PFSK-1 (cell line): Measurements from ENCODE around the gene CCDC110.

ENCODE experiments used
- FOXP2 ChIP-seq: optimal IDR thresholded peaks from 2 replicates; pipeline ENCODE3; 2011; ENCODE audit warnings: borderline replicate concordance, control low read depth, inconsistent platforms; ENCODE audit not compliant: insufficient read depth; ENCODE audit errors: extremely low read length, extremely low read depth
- POLR2AphosphoS5 ChIP-seq: IDR thresholded peaks from 2 replicates; pipeline ENCODE4 v1.6.1; 2012; ENCODE audit warnings: low read depth, mild to moderate bottlenecking, control low read depth, low read length, moderate library complexity
- SIN3A ChIP-seq: IDR thresholded peaks from 2 replicates; pipeline ENCODE4 v1.6.1; 2012; ENCODE audit warnings: mild to moderate bottlenecking, low read length, moderate library complexity, borderline replicate concordance; ENCODE audit not compliant: insufficient read depth
- TAF1 ChIP-seq: IDR thresholded peaks from 2 replicates; pipeline ENCODE4 v1.6.1; 2012; ENCODE audit warnings: low read length, control low read depth, borderline replicate concordance; ENCODE audit not compliant: insufficient read depth
- TF ChIP-seq, protein P1 (sequence below), 2 experiments: IDR thresholded peaks; 2 replicates each; pipeline versions ENCODE4 v1.6.1 to v1.8.0; 2011 to 2012; ENCODE audit warnings: low read depth in 2 of 2, low read length in 2 of 2, control low read depth in 1 of 2, inconsistent platforms in 1 of 2, mild to moderate bottlenecking in 1 of 2, moderate library complexity in 1 of 2; ENCODE audit not compliant: insufficient read depth in 1 of 2

Gene CCDC110

DNA sequence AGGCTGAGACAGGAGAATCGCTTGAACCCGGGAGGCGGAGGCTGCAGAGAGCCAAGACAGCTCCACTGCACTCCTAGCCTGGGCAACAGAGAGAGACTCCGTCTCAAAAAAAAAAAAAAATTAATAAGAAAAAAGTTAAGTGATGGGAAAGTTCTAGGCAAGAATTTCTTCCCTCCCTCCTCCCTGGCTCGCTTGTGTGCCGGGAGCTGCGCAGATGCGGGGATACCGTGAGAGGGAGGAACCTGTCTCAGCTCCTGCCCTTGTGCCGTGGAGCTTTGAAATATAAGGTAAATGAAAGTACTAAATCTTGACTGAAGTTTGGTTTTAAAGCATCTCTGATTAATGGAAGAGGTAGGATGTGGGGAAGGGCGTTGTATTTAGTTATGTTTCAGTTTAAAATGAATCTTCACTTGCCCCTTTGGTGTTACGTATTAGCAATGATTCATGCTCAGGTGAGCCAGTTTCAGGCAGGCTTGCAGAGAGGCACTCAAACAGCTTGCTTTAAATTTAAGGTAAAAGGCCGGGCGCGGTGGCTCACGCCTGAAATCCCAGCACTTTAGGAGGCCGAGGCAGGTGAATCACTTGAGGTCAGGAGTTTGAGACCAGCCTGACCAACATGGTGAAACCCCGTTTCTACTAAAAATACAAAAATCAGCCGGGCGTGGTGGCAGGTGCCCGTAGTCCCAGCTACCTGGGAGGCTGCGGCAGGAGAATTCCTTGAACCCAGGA lies 44.4 kb downstream of the CCDC110 start:
- TF ChIP-seq POLR2AphosphoS5 = no peak
- TF ChIP-seq FOXP2 = no peak
- TF ChIP-seq SIN3A = no peak
- TF ChIP-seq, protein P1, sequence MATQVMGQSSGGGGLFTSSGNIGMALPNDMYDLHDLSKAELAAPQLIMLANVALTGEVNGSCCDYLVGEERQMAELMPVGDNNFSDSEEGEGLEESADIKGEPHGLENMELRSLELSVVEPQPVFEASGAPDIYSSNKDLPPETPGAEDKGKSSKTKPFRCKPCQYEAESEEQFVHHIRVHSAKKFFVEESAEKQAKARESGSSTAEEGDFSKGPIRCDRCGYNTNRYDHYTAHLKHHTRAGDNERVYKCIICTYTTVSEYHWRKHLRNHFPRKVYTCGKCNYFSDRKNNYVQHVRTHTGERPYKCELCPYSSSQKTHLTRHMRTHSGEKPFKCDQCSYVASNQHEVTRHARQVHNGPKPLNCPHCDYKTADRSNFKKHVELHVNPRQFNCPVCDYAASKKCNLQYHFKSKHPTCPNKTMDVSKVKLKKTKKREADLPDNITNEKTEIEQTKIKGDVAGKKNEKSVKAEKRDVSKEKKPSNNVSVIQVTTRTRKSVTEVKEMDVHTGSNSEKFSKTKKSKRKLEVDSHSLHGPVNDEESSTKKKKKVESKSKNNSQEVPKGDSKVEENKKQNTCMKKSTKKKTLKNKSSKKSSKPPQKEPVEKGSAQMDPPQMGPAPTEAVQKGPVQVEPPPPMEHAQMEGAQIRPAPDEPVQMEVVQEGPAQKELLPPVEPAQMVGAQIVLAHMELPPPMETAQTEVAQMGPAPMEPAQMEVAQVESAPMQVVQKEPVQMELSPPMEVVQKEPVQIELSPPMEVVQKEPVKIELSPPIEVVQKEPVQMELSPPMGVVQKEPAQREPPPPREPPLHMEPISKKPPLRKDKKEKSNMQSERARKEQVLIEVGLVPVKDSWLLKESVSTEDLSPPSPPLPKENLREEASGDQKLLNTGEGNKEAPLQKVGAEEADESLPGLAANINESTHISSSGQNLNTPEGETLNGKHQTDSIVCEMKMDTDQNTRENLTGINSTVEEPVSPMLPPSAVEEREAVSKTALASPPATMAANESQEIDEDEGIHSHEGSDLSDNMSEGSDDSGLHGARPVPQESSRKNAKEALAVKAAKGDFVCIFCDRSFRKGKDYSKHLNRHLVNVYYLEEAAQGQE (IDR thresholded peaks at IDR 0.05; ENCODE audit: insufficient read depth in 1 of 2, low read depth in 2 of 2, low read length in 2 of 2) = no peak
- TF ChIP-seq TAF1 = no peak

DNA sequence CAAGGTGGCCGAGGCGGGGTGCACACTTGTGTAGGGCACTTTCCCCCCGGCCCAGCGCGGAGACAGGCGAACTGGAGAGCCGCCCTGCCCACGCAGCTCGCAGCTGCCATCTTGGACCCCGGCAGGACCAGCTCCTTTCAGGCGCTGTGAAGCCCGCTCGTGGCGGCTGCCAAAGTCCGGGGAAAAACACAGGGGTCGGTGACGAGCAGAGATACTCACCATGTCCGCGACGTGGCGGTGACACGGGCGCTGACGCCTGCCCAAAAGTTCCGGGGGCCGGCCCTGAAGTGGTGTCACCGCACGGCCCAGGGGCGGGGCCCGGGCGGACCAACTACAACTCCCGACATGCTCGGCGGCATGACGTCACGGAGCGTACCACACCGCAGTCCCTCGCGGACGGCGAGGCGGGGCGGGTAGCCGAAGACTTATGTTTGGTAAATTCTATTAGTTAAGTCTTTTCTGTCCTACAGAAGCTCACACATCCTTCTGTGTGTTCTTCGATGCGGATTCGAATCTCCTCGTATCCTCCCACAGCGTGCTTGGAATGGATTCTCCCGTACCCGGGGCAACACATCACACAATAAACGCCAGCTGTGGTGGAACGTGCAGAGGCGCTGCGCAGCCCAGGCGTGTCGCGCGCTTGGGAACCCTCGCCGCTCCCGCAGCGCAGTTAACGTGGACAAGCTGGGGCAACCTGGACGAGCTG lies 45.7 kb downstream of the CCDC110 start, which contains the start of gene UFSP2:
Gene UFSP2 (minus strand): TSS at position 318 of the 706 bp plus-strand sequence. CDS start 96 bp downstream, at position 222.
- TF ChIP-seq POLR2AphosphoS5 (peak; percentile 21; the same call in 1 of the 2 replicates), SIN3A (peak; percentile 99), FOXP2 (peak; percentile 77), TAF1 (0 out of 2 replicates have a peak, but pooled peaks have one; percentile 56)
- TF ChIP-seq, protein P1 (IDR thresholded peaks at IDR 0.05; ENCODE audit: insufficient read depth in 1 of 2, low read depth in 2 of 2, low read length in 2 of 2) = no peak

DNA sequence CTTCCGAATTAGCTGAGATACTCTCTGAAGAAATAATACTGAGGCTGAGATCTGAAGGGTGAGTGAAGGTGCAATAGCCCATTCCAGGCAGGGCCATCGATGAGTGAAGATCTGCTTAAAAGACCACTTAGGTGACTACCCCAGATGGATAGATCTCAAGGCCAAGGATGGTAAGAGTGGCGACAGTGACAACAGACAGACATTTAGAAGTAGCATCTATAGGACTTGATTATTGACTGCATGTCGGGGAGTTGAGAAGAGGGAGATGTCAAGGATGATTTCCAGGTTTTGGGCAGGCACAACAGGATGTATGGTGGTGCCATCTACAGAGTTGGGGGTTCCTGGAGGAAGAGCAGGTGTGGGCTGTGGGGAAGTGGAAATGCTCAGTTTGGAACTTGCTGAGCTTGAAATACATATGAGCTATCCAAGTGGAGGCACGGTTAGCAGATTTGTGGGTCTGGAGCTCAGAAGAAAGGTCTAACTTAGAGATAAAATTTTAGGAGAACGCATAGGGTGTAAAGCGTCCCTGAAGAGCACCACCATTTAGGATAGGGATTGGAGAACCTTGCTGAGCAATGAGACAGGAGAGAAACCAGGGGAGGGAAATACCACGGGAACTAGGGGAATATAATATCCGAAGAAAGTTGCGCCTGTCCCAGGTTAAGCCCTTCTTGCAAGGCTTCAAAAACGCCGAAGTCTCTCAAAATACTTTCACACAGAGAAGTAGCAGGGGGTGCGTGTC lies 46.5 kb downstream of the CCDC110 start:
- TF ChIP-seq TAF1 (no peak), SIN3A (no peak), FOXP2 (no peak), POLR2AphosphoS5 (no peak)
- TF ChIP-seq, protein P1 (IDR thresholded peaks at IDR 0.05; ENCODE audit: insufficient read depth in 1 of 2, low read depth in 2 of 2, low read length in 2 of 2) = no peak

DNA sequence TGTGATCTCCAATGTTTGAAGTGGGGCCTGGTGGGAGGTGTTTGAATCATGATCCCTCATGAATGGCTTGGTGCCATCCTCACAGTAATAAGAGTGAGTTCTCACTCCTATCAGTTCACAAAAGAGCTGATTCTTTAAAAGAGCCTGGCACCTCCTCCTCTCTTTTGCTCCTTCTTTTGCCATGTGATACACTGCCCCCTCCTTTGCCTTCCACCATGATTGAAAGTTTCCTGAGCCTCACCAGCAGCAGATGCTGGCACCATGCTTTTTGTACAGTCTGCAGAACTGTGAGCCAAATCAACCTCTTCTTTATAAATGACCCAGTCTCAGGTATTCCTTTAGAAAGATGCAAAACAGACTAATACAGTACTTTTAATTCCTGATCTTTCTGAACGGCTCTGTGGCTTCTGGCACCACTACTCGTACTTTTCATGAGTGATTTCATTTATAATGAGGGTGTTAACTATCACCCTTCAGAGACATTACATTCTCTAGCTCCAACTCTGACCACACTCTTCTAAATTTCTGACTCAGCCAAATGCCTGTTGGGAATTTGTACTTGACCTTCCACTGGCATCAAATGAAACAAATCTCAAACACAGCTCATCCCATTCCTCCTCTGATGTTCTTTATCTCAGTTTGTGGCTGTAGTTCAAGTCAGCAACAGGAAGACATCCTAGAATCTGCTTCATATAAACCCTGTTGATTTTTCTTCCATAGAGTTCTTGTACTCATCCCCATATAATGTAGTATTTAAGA lies 50.0 kb downstream of the CCDC110 start:
- no peak for TF ChIP-seq TAF1
- no peak for TF ChIP-seq SIN3A
- no peak for TF ChIP-seq FOXP2
- no peak for TF ChIP-seq POLR2AphosphoS5
- TF ChIP-seq, protein P1 (IDR thresholded peaks at IDR 0.05; ENCODE audit: insufficient read depth in 1 of 2, low read depth in 2 of 2, low read length in 2 of 2) = no peak
